ENCODE measurements around the gene MMP17. TPM values are rescaled to one million over a fixed set of nuclear protein-coding genes. Genes with fewer than 3 reads are reported as not detected.

MMP17 gene
- total and polyA plus RNA-seq, 10 of the 15 experiments (the other 5 are each of a cell fraction or from before 2014, with no cell fraction given): 0.11 to 0.28 (median 0.23) TPM; not detected in 7

DNA sequence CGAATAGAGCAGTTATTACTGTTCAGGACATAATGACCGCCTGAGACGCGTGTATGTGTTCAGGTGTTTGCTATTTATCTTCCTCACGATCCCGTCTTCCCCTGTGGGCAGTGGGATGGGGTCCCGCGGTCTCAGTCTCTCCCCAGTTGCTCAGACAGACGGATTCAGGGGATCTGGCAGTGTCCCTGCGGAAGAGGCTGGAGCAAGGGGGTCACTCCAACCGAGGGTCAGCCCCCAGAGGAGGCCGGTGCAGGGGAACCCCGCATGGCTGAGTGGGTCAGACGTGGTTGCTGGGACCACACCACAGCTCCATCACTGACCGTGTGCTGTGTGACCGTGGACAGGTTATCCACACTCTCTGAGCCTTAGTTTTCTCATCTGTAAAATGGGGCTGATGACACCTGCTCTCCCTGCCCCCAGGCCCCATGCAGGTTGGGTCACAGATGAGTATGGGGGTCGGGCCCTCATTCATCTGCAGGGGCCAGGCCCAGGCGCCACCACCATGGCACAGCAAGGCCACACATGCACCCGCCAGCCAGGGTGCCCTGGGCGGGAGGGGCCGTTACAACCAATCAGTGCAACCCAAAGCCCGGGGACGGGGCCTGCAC is 5.2 kb downstream of the MMP17 start (continued):
- TF ChIP-seq, protein P1, sequence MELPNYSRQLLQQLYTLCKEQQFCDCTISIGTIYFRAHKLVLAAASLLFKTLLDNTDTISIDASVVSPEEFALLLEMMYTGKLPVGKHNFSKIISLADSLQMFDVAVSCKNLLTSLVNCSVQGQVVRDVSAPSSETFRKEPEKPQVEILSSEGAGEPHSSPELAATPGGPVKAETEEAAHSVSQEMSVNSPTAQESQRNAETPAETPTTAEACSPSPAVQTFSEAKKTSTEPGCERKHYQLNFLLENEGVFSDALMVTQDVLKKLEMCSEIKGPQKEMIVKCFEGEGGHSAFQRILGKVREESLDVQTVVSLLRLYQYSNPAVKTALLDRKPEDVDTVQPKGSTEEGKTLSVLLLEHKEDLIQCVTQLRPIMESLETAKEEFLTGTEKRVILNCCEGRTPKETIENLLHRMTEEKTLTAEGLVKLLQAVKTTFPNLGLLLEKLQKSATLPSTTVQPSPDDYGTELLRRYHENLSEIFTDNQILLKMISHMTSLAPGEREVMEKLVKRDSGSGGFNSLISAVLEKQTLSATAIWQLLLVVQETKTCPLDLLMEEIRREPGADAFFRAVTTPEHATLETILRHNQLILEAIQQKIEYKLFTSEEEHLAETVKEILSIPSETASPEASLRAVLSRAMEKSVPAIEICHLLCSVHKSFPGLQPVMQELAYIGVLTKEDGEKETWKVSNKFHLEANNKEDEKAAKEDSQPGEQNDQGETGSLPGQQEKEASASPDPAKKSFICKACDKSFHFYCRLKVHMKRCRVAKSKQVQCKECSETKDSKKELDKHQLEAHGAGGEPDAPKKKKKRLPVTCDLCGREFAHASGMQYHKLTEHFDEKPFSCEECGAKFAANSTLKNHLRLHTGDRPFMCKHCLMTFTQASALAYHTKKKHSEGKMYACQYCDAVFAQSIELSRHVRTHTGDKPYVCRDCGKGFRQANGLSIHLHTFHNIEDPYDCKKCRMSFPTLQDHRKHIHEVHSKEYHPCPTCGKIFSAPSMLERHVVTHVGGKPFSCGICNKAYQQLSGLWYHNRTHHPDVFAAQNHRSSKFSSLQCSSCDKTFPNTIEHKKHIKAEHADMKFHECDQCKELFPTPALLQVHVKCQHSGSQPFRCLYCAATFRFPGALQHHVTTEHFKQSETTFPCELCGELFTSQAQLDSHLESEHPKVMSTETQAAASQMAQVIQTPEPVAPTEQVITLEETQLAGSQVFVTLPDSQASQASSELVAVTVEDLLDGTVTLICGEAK (IDR thresholded peaks at IDR 0.05; ENCODE audit: borderline replicate concordance): no peak
- no peak for TF ChIP-seq TBL1XR1 (IDR thresholded peaks at IDR 0.05; ENCODE audit: low read depth, low read length)
- TF ChIP-seq KAT2A (conservative IDR thresholded peaks at IDR 0.05; ENCODE audit: control insufficient read depth, low read depth, low read length): no peak
- TF ChIP-seq PML (IDR thresholded peaks at IDR 0.05; ENCODE audit: low read length): no peak

DNA sequence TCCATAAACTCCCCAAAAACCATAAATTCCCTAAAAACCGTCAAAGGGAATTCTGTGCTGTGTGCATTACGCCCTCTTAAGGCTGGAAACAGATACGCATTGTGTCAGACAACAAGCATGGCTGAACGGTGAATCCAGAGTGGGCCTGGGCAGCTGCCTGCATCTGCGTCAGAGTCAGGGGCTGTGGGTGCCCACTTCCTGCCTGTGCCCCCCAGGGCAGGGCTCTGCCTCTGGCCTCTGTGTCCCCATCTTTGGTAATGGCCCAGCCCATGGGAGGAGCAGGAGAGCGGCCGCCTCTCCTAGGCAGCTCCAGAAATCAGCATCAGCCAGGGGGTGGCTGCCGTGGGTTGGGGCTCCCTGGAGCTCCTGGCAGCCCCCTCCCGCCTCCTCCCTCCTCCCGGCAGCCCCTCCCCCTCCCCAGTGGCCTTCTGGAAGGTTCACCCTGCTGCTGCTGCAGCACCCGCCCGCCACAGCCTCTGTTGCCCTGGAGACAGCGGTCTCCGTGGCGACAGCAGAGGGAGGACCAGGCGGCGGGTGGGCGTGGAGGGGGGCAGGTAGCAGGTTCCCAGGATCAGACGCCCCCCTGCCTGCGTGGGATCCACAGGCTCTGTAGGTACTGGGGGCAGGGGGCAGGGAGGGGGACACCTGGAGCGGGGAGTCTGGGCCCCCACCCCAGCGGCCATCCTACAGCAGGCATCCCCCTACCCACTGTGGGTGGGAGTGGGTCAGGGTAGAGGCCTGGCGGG is 5.9 kb downstream of the MMP17 start:
- Histone ChIP-seq H3K9ac (ENCODE audit: control insufficient read depth, insufficient read depth, low read length) (no peak overlapping the region), H3K4me2 (ENCODE audit: control insufficient read depth, insufficient read depth) (no peak overlapping the region), H3K4me1 (ENCODE audit: control insufficient read depth, insufficient read depth, low read length) (no peaks in the 10 kb centered on the region), H3K36me3 (ENCODE audit: control insufficient read depth in 2 of 2, insufficient read depth in 2 of 2, low read length in 1 of 2) (no peaks in the 10 kb centered on the region), H2AFZ (ENCODE audit: control insufficient read depth, low read depth, low read length) (no peak overlapping the region), H3K27ac (ENCODE audit: control insufficient read depth, insufficient read depth) (no peak overlapping the region), H4K20me1 (ENCODE audit: control insufficient read depth, insufficient read depth) (no peaks in the 10 kb centered on the region), H3K4me3 (no peak overlapping the region), H3K9me3 (replicated peaks; ENCODE audit: control insufficient read depth, insufficient read depth, low read length) (no peaks in the 10 kb centered on the region), H3K27me3 (replicated peaks in 1 of 2; ENCODE audit: control insufficient read depth in 2 of 2, insufficient read depth in 2 of 2, low read length in 1 of 2) (peaks cover 6 to 7% of the 10 kb centered on the region in 2 experiments), H3K79me2 (ENCODE audit: control insufficient read depth, insufficient read depth, low read length) (no peaks in the 10 kb centered on the region)
- in situ Hi-C loops (cut with MboI) (no loop called here), intact Hi-C loops (cut with micrococcal nuclease; ENCODE audit: unreplicated experiment) (no loop called here)
- SMC1A ChIA-PET (ENCODE audit: uncharacterized antibody, unreplicated experiment): no interaction called here
- no peak for FAIRE-seq
- POLR2A ChIA-PET: no interaction called here
- RAD21 ChIA-PET (ENCODE audit: unreplicated experiment): no interaction called here
- no peak for DNase-seq (ENCODE audit: low read depth, low spot score)
- TF ChIP-seq RAD21 (IDR thresholded peaks at IDR 0.05; ENCODE audit: insufficient read depth, low read depth, low read length) (peak; percentile 53; the same call in 1 of the 2 replicates), STAT3 (IDR thresholded peaks at IDR 0.05; ENCODE audit: low read depth, low read length) (no peak), SMC3 (IDR thresholded peaks at IDR 0.05; ENCODE audit: borderline replicate concordance, low read length) (peak; percentile 10; the same call in 1 of the 2 replicates)
- TF ChIP-seq, protein P2, sequence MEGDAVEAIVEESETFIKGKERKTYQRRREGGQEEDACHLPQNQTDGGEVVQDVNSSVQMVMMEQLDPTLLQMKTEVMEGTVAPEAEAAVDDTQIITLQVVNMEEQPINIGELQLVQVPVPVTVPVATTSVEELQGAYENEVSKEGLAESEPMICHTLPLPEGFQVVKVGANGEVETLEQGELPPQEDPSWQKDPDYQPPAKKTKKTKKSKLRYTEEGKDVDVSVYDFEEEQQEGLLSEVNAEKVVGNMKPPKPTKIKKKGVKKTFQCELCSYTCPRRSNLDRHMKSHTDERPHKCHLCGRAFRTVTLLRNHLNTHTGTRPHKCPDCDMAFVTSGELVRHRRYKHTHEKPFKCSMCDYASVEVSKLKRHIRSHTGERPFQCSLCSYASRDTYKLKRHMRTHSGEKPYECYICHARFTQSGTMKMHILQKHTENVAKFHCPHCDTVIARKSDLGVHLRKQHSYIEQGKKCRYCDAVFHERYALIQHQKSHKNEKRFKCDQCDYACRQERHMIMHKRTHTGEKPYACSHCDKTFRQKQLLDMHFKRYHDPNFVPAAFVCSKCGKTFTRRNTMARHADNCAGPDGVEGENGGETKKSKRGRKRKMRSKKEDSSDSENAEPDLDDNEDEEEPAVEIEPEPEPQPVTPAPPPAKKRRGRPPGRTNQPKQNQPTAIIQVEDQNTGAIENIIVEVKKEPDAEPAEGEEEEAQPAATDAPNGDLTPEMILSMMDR (IDR thresholded peaks at IDR 0.05 in 2 of 3, conservative IDR thresholded peaks at IDR 0.05 in 1 of 3; ENCODE audit: control insufficient read depth in 2 of 3, extremely low read depth in 1 of 3, insufficient read depth in 1 of 3, low read depth in 3 of 3, low read length in 3 of 3): peak; percentile 19 to 31 (median 23); a peak in 3 of 6 replicates
- CTCF ChIA-PET: no interaction called here
- WGBS (ENCODE audit: insufficient coverage, insufficient replicate concordance, low lambda C conversion rate, missing lambda C conversion rate): 48% methylated on average over 19 of the region's 23 CpGs
- BruUV-seq (replicated peaks): no TSS peak
- ATAC-seq: no peak

Measured in GM12878 (cell line).